Activated T-cell treated with anti-CD3 and anti-CD28 coated beads, Interleukin-2, amount 50 U/mL, for 24 hours (primary cell): ENCODE data around the gene CLCA1.
"Not testable (repeated sequence)": the region's sequence is repeated elsewhere in the genome, so short reads cannot be mapped to it uniquely, and the experiment has no call there.

ENCODE experiments used
- DNase-seq: peaks from one replicate; pipeline ENCODE4 v3.0.0-alpha.2; 2020
- H3K27ac Mint-ChIP-seq: 2 replicates; pipeline ENCODE4 v1.8.0; 2020; ENCODE audit warnings: mild to moderate bottlenecking, mixed read lengths
- H3K27me3 Mint-ChIP-seq: 2 replicates; pipeline ENCODE4 v1.8.0; 2020; ENCODE audit warnings: mixed read lengths
- H3K36me3 Mint-ChIP-seq: 2 replicates; pipeline ENCODE4 v1.8.0; 2020; ENCODE audit warnings: low read depth, mixed read lengths
- H3K4me1 Mint-ChIP-seq: 2 replicates; pipeline ENCODE4 v1.8.0; 2020; ENCODE audit warnings: low read depth, mixed read lengths
- H3K4me3 Mint-ChIP-seq: 2 replicates; pipeline ENCODE4 v1.8.0; 2020; ENCODE audit warnings: mild to moderate bottlenecking, moderate library complexity, mixed read lengths
- H3K9me3 Mint-ChIP-seq: 2 replicates; pipeline ENCODE4 v1.8.0; 2020; ENCODE audit warnings: mixed read lengths

The CLCA1 gene

GRCh38 chr1:86478416-86479156 is 9.9 kb downstream of the CLCA1 start:
- no peaks in the 10 kb centered on the region for H3K4me1 Mint-ChIP-seq
- no peaks in the 10 kb centered on the region for H3K9me3 Mint-ChIP-seq
- H3K4me3 Mint-ChIP-seq: no peak overlapping the region

DNA sequence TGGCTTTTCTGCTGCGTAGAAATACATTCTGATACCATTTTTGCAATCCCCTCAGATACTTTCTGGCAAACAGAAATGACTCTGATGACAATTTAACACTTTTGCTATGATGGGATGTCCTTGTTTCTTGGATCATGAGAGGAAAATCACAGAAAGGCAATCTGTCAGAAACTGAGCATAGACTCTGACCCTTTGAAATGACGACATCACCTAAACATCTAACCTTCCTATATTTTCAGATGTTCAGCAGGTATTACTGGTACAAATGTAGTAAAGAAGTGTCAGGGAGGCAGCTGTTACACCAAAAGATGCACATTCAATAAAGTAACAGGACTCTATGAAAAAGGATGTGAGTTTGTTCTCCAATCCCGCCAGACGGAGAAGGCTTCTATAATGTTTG is 13.2 kb downstream of the CLCA1 start:
- Mint-ChIP-seq H3K9me3 (no peaks in the 10 kb centered on the region), H3K36me3 (no peaks in the 10 kb centered on the region), H3K27ac (no peak overlapping the region), H3K4me1 (no peaks in the 10 kb centered on the region), H3K4me3 (no peak overlapping the region), H3K27me3 (no peaks in the 10 kb centered on the region)
- no peak for DNase-seq

More at GRCh38 chr1:86478416-86479156, 9.9 kb downstream of the CLCA1 start:
- Mint-ChIP-seq H3K27ac (no peak overlapping the region), H3K27me3 (peaks cover under 1% of the 10 kb centered on the region), H3K36me3 (no peaks in the 10 kb centered on the region)
- DNase-seq: no peak

DNA sequence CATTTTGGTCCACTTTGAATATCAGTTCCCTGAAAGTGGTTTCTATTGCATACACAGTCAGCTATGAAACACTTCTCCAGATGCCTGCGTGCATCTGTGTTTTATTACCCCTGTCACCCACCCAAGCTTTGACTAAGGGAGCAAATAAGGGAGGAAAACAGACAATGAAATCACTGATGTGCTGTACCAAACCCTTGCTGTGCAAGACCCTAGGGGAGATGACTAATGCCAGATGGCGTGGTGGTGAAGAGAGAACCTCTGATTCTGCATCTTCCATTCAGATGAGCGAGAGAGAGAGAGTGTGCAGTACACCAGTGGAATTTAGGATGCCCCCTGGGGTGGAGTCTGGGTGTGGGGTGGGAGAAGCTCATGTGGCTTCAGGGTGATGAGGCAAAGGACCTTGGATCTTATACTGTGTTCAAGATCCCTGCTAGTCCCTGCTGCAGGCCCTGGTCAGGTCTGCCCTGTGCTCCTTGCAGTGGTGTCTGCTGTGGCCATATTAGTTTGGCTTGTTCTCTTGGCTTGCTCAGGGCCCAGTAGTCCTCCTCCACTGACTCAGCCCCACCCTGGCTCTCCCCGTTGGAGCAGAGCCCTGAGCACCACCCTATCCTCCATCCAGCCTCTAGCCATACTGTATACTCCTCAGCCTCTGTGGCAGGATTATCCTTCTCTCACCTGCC is 18.5 kb downstream of the CLCA1 start:
- no peaks in the 10 kb centered on the region for H3K4me1 Mint-ChIP-seq
- H3K27me3 Mint-ChIP-seq: no peaks in the 10 kb centered on the region
- no peak for DNase-seq
- no peaks in the 10 kb centered on the region for H3K9me3 Mint-ChIP-seq
- H3K4me3 Mint-ChIP-seq: no peak overlapping the region
- H3K27ac Mint-ChIP-seq: no peak overlapping the region
- no peaks in the 10 kb centered on the region for H3K36me3 Mint-ChIP-seq

- no peak overlapping the region for H3K4me3 Mint-ChIP-seq
- no peak for DNase-seq
- H3K27me3 Mint-ChIP-seq: no peaks in the 10 kb centered on the region
- H3K27ac Mint-ChIP-seq: no peak overlapping the region
- H3K4me1 Mint-ChIP-seq: no peaks in the 10 kb centered on the region
- no peaks in the 10 kb centered on the region for H3K9me3 Mint-ChIP-seq
- no peaks in the 10 kb centered on the region for H3K36me3 Mint-ChIP-seq
These were observed 19.0 kb downstream of the CLCA1 start for GRCh38 chr1:86487811-86488141.

GRCh38 chr1:86489242-86489878 is 20.6 kb downstream of the CLCA1 start:
- no peaks in the 10 kb centered on the region for H3K36me3 Mint-ChIP-seq
- H3K4me3 Mint-ChIP-seq: no peak overlapping the region
- no peaks in the 10 kb centered on the region for H3K9me3 Mint-ChIP-seq
- H3K27ac Mint-ChIP-seq: no peak overlapping the region
- H3K4me1 Mint-ChIP-seq: no peaks in the 10 kb centered on the region
- no peak for DNase-seq
- H3K27me3 Mint-ChIP-seq: no peaks in the 10 kb centered on the region

DNA sequence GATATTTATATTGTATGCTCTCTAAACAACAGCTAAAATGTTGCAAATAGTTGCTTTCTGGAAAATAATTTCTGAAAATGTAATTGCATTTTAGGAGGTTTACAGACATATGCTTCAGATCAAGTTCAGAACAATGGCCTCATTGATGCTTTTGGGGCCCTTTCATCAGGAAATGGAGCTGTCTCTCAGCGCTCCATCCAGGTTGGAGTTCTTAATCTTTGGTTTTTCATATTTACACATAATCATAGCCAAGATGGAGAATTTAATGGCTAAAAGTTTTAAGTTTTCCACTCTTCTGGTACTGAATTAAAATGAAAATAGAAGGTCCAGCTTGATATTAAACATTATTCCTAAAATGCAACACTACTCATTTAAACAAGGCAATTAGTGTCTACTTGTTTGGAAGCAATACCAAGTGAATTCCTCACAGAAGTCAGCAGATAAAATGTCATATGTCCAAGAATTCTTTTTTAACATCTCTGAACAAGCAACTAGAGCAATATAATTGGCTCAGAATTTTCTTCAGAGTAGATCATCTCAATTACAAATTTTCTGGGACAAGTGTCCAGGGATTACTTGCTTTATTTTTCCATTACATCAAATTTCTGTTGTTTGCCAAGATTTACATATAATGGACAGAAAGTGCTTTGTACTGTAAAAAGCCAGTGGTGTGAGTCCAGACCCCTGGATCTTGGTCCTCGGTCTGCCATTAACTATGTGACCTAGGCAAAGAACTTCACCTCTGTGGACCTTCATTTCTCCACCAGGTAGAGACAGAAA is 22.6 kb downstream of the CLCA1 start:
- Mint-ChIP-seq H3K27ac (no peak overlapping the region), H3K27me3 (peaks cover 3% of the 10 kb centered on the region), H3K4me1 (no peaks in the 10 kb centered on the region), H3K9me3 (no peaks in the 10 kb centered on the region), H3K4me3 (no peak overlapping the region), H3K36me3 (no peaks in the 10 kb centered on the region)
- no peak for DNase-seq

DNA sequence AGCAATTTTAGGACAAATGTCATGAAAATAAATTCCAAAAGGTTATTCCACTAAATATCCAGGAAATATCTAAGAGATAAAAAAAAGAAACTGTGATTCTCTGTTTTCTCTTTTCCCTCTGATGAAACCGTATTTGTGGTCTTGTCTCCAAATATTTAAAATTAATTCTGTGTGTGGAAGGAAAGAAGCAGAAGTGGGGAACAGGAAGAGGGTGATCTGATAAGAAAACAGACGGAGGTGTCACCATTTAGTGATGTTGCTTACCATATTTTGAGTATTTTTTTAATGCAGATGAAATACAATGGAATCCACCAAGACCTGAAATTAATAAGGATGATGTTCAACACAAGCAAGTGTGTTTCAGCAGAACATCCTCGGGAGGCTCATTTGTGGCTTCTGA is 29.6 kb downstream of the CLCA1 start:
- no peak for DNase-seq
- H3K4me1 Mint-ChIP-seq: peaks cover 8% of the 10 kb centered on the region
- no peak overlapping the region for H3K4me3 Mint-ChIP-seq
- H3K9me3 Mint-ChIP-seq: no peaks in the 10 kb centered on the region
- H3K27ac Mint-ChIP-seq: no peak overlapping the region
- H3K27me3 Mint-ChIP-seq: peaks cover 14% of the 10 kb centered on the region
- H3K36me3 Mint-ChIP-seq: no peaks in the 10 kb centered on the region

DNA sequence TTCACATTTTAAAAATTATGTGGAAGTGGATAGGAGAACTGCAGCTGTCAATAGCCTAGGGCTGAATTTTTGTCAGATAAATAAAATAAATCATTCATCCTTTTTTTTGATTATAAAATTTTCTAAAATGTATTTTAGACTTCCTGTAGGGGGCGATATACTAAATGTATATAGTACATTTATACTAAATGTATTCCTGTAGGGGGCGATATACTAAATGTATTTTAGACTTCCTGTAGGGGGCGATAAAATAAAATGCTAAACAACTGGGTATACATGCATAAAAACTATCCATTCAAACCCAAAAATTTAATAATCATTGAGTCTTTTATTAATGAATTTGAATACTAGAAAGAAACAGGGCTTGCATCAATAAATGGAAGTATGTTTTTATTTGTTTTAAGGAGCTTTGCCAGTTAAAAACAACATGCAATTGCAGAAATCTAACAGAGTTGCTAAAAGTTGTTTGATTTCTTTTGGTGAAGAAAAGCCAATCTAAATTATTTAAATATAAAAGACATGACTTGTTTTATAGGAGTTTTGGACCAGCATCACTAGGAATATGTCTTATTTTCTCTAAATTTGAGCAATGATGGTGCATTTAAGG is 31.4 kb downstream of the CLCA1 start:
- H3K27me3 Mint-ChIP-seq: peaks cover 20% of the 10 kb centered on the region
- H3K36me3 Mint-ChIP-seq: no peaks in the 10 kb centered on the region
- no peak overlapping the region for H3K27ac Mint-ChIP-seq
- DNase-seq: no peak
- H3K4me3 Mint-ChIP-seq: no peak overlapping the region
- H3K9me3 Mint-ChIP-seq: no peaks in the 10 kb centered on the region
- peaks cover 8% of the 10 kb centered on the region for H3K4me1 Mint-ChIP-seq

DNA sequence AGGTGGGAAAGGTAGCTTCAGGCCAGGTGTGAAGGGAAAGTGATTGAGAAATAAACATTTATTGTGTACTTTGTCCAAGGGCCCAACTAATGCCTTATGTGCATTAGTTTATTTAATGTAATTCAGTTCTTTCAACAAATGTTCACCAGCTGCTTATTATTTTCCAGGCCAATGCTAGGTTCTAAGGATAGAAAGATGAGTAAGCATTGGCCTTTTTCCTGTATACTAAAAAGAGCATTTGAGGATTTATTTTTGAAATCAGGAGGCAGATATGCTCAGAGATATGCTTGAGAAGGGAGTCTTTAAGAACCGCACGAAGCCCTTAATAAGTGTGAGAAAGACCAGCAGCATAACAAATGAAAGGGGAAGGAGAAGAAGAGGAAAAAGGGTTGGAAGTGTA is 32.0 kb downstream of the CLCA1 start:
- Mint-ChIP-seq H3K27ac (no peak overlapping the region), H3K9me3 (no peaks in the 10 kb centered on the region), H3K36me3 (no peaks in the 10 kb centered on the region), H3K4me1 (peaks cover 8% of the 10 kb centered on the region), H3K4me3 (no peak overlapping the region), H3K27me3 (peaks cover 20% of the 10 kb centered on the region)
- no peak for DNase-seq

GRCh38 chr1:86502125-86502646 is 33.5 kb downstream of the CLCA1 start:
- not testable (repeated sequence) for H3K4me1 Mint-ChIP-seq, H3K27ac Mint-ChIP-seq, H3K36me3 Mint-ChIP-seq, H3K9me3 Mint-ChIP-seq
- DNase-seq: peak; percentile 43
- Mint-ChIP-seq H3K27me3 (peaks cover 15% of the 10 kb centered on the region), H3K4me3 (peak overlapping the region; percentile 67)

GRCh38 chr1:86502721-86503405 is 34.1 kb downstream of the CLCA1 start:
- Mint-ChIP-seq H3K9me3 (no peaks in the 10 kb centered on the region), H3K4me3 (peak overlapping the region; percentile 67), H3K4me1 (peaks cover 8% of the 10 kb centered on the region), H3K36me3 (no peaks in the 10 kb centered on the region), H3K27me3 (peaks cover 15% of the 10 kb centered on the region), H3K27ac (no peak overlapping the region)
- DNase-seq: no peak

GRCh38 chr1:86503406-86504136 is 34.8 kb downstream of the CLCA1 start:
- peaks cover 8% of the 10 kb centered on the region for H3K4me1 Mint-ChIP-seq
- no peak for DNase-seq
- no peaks in the 10 kb centered on the region for H3K9me3 Mint-ChIP-seq
- H3K27ac Mint-ChIP-seq: no peak overlapping the region
- no peaks in the 10 kb centered on the region for H3K36me3 Mint-ChIP-seq
- no peak overlapping the region for H3K4me3 Mint-ChIP-seq
- H3K27me3 Mint-ChIP-seq: peaks cover 13% of the 10 kb centered on the region

- peaks cover 9% of the 10 kb centered on the region for H3K27me3 Mint-ChIP-seq
- H3K4me3 Mint-ChIP-seq: no peak overlapping the region
- H3K27ac Mint-ChIP-seq: no peak overlapping the region
- H3K36me3 Mint-ChIP-seq: no peaks in the 10 kb centered on the region
- no peak for DNase-seq
- no peaks in the 10 kb centered on the region for H3K9me3 Mint-ChIP-seq
- H3K4me1 Mint-ChIP-seq: peaks cover 8% of the 10 kb centered on the region
These were observed 35.4 kb downstream of the CLCA1 start for GRCh38 chr1:86504137-86504479.
